K562 (cell line): Measurements from ENCODE around the gene TGFBR1. TPM values are rescaled to one million over a fixed set of nuclear protein-coding genes. Genes with fewer than 3 reads are reported as not detected.

ENCODE experiments used
- ATAC-seq: fragments of 200-7000 bp; cut with Tn5 transposase; 3 replicates; pipeline ENCODE4 v1.9.1; 2020; ENCODE audit warnings: moderate library complexity
- BruUV-seq: library from RNA; stranded (reverse); fragments of 400-500 nt; replicated peaks from 2 replicates; lab custom pipeline; 2021; lab: Mats Ljungman, UMichigan
- CTCF ChIA-PET: fragments of 300-600 bp; formaldehyde crosslinking; extraction: SDS; loops from one replicate; lab custom pipeline; 2021; ENCODE audit warnings: low intra/inter-chr PET ratio; lab: Yijun Ruan, JAX
- POLR2A ChIA-PET: fragments of 300-600, 350-650 bp; sonication (Branson Sonifier 250); formaldehyde crosslinking; extraction: SDS; loops from one replicate; lab custom pipeline; 2021; ENCODE audit warnings: antibody characterized with exemption, inconsistent platforms; lab: Yijun Ruan, JAX
- DNase-seq, 4 experiments: peaks; one replicate each; pipeline versions ENCODE4 v3.0.0 to v3.0.0-alpha.2; 2011 to 2018; ENCODE audit warnings: low spot score in 3 of 4, mixed read lengths in 3 of 4; ENCODE audit errors: extremely low read depth in 1 of 4
- FAIRE-seq: peaks from 2 replicates; lab custom pipeline; 2011; peaks lifted over from hg19 to GRCh38; lab: Jason Lieb, UNC
- H2AFZ ChIP-seq: 2 replicates; pipeline ENCODE4 v1.6.0; 2011; ENCODE audit warnings: low read depth, low read length, control low read depth, inconsistent platforms
- H3K27ac ChIP-seq: fragments of 200-600 bp; 3 replicates; pipeline ENCODE4 v1.8.0; 2011; ENCODE audit warnings: low read depth, mild to moderate bottlenecking, control low read depth, inconsistent platforms, low read length, moderate library complexity, mixed read lengths; ENCODE audit errors: extremely low read depth
- H3K27me3 ChIP-seq, 2 experiments: fragments of 300-600 bp in 1 of 2; 2 replicates in 1 of 2; 3 replicates in 1 of 2; pipeline versions ENCODE4 v1.6.0 to v1.8.0; 2011; ENCODE audit warnings: inconsistent platforms in 2 of 2, low read length in 2 of 2, mild to moderate bottlenecking in 1 of 2, mixed read lengths in 1 of 2, moderate library complexity in 1 of 2; ENCODE audit not compliant: control insufficient read depth in 2 of 2, insufficient read depth in 2 of 2
- H3K36me3 ChIP-seq: fragments of 300-600 bp; 3 replicates; pipeline ENCODE4 v1.8.0; 2011; ENCODE audit warnings: mild to moderate bottlenecking, low read length, inconsistent platforms; ENCODE audit not compliant: control insufficient read depth, insufficient read depth
- H3K4me1 ChIP-seq, 2 experiments: fragments of 200-600 bp in 1 of 2; replicated peaks in 1 of 2; 2 replicates in 1 of 2; 3 replicates in 1 of 2; pipeline versions ENCODE4 v1.5.1 to v1.8.0; 2011; ENCODE audit warnings: inconsistent platforms in 2 of 2, low read length in 2 of 2, mild to moderate bottlenecking in 1 of 2, mixed read lengths in 1 of 2, moderate library complexity in 1 of 2; ENCODE audit not compliant: control insufficient read depth in 2 of 2, insufficient read depth in 2 of 2
- H3K4me2 ChIP-seq: 2 replicates; pipeline ENCODE4 v1.6.1; 2011; ENCODE audit warnings: low read length, control low read depth, inconsistent platforms, mixed read lengths; ENCODE audit not compliant: insufficient read depth
- H3K4me3 ChIP-seq: fragments of 200-600 bp; sonication (generic), shearing (Covaris generic); 2 replicates; pipeline ENCODE4 v1.5.1; 2016; ENCODE audit warnings: control low read depth, inconsistent platforms
- H3K79me2 ChIP-seq: fragments of 200-600 bp; 3 replicates; pipeline ENCODE4 v1.8.0; 2011; ENCODE audit warnings: low read length, inconsistent platforms; ENCODE audit not compliant: control insufficient read depth, insufficient read depth
- H3K9ac ChIP-seq, 2 experiments: 2 replicates each; pipeline versions ENCODE4 v1.6.0 to v1.6.1; 2011; ENCODE audit warnings: low read depth in 2 of 2, low read length in 2 of 2, control low read depth in 1 of 2, inconsistent platforms in 1 of 2, mild to moderate bottlenecking in 1 of 2, mixed read lengths in 1 of 2; ENCODE audit not compliant: insufficient read depth in 1 of 2
- H3K9me1 ChIP-seq: one replicate; pipeline ENCODE4 v1.6.0; 2011; ENCODE audit warnings: inconsistent platforms, mild to moderate bottlenecking, low read length, moderate library complexity; ENCODE audit not compliant: control insufficient read depth, insufficient read depth
- H3K9me3 ChIP-seq: replicated peaks from 2 replicates; pipeline ENCODE4 v1.5.1; 2011; ENCODE audit warnings: low read depth, low read length, inconsistent platforms; ENCODE audit not compliant: control insufficient read depth, insufficient read depth
- H4K20me1 ChIP-seq: replicated peaks from 2 replicates; pipeline ENCODE4 v1.6.1; 2011; ENCODE audit warnings: low read length, inconsistent platforms, mixed read lengths; ENCODE audit not compliant: control insufficient read depth, insufficient read depth
- ARHGAP35 ChIP-seq: fragments of 450-650 bp; IDR thresholded peaks from 2 replicates; pipeline ENCODE4 v1.6.1; 2018; ENCODE audit not compliant: partially characterized antibody
- CEBPB ChIP-seq: fragments of 450-650 bp; IDR thresholded peaks from 2 replicates; pipeline ENCODE4 v1.6.1; 2016; ENCODE audit warnings: missing genetic modification characterization, missing compliant biosample characterization
- ESRRA ChIP-seq: fragments of 450-650 bp; IDR thresholded peaks from 2 replicates; pipeline ENCODE4 v1.6.1; 2014; ENCODE audit warnings: low read depth, mild to moderate bottlenecking, moderate library complexity, borderline replicate concordance
- HLTF ChIP-seq: fragments of 450-650 bp; IDR thresholded peaks from 2 replicates; pipeline ENCODE4 v1.6.1; 2016
- ILF3 ChIP-seq: fragments of 450-650 bp; IDR thresholded peaks from 2 replicates; pipeline ENCODE4 v1.6.1; 2018; ENCODE audit warnings: antibody characterized with exemption, mild to moderate bottlenecking, moderate library complexity, borderline replicate concordance
- RBM39 ChIP-seq: fragments of 200-400 bp; formaldehyde crosslinking; optimal IDR thresholded peaks from 2 replicates; pipeline ENCODE3; 2018; ENCODE audit warnings: low read depth, low read length
- U2AF1 ChIP-seq: fragments of 200-400 bp; formaldehyde crosslinking; optimal IDR thresholded peaks from 2 replicates; pipeline ENCODE3; 2017; ENCODE audit warnings: mild to moderate bottlenecking, low read depth, low read length, moderate library complexity
- ZNF140 ChIP-seq: fragments of 250-450 bp; sonication (Bioruptor Pico); IDR thresholded peaks from 2 replicates; pipeline ENCODE4 v1.8.0; 2021; ENCODE audit warnings: moderate library complexity, mild to moderate bottlenecking, inconsistent platforms
- ZNF3 ChIP-seq: fragments of 250-450 bp; sonication (Bioruptor Pico); IDR thresholded peaks from 2 replicates; pipeline ENCODE4 v1.5.0; 2021; ENCODE audit warnings: mild to moderate bottlenecking, moderate library complexity
- ZNF77 ChIP-seq: fragments of 250-450 bp; sonication (Bioruptor Pico); IDR thresholded peaks from 2 replicates; pipeline ENCODE4 v1.5.0; 2020
- WGBS: fragments of 100-300 bp; shearing (Covaris generic); methylation state at CpG from one replicate; pipeline ENCODE4 v1.1.6; 2016; ENCODE audit warnings: low coverage, mixed read lengths; ENCODE audit not compliant: insufficient coverage; ENCODE audit errors: missing lambda C conversion rate; 5-methylcytosine and 5-hydroxymethylcytosine counted together
- in situ Hi-C: fragments of 300-500 bp; cut with MboI; formaldehyde crosslinking; loops from 4 replicates; pipeline ENCODE4 v1.15.0; 2018; ENCODE audit warnings: inconsistent platforms, mixed read lengths
- intact Hi-C: fragments of 100-400 bp; cut with micrococcal nuclease; formaldehyde crosslinking; loops from 2 replicates; pipeline ENCODE4 v1.14.2; 2022
- polyA plus RNA-seq, 8 experiments: library from polyadenylated mRNA; depleted of rRNA in 4 of 8; stranded (reverse) in 5 of 8; unstranded in 3 of 8; fragments of >200 nt; fragmentation: Nextera tagmentation in 2 of 8; fragmentation: Illumina TruSeq in 1 of 8; extraction: Ambion mirVana in 2 of 8; extraction: Trizol in 1 of 8; gene quantifications; 2 replicates each; pipeline versions ENCODE4 v1.2.1 to v1.2.3, GENCODE V29; 2011 to 2014; ENCODE audit warnings: inconsistent platforms in 1 of 8, missing spikeins in 1 of 8
- total RNA-seq, 7 experiments: library from RNA; depleted of rRNA in 6 of 7; stranded (reverse); fragments of >200 nt in 6 of 7; fragmentation: Illumina TruSeq in 2 of 7; extraction: Trizol in 2 of 7; gene quantifications; 2 replicates each; pipeline versions ENCODE4 v1.2.1 to v1.2.3, GENCODE V29; 2011 to 2021; ENCODE audit warnings: low replicate concordance in 1 of 7
- TF ChIP-seq, protein P1 (sequence below): IDR thresholded peaks from 2 replicates; pipeline ENCODE4 v1.6.1; 2012; ENCODE audit warnings: low read depth, low read length, improper control_type of control experiment, borderline replicate concordance
- TF ChIP-seq, protein P2 (sequence below): fragments of 200-800 bp; sonication (Bioruptor generic); IDR thresholded peaks from 2 replicates; pipeline ENCODE4 v1.6.1; 2017; ENCODE audit warnings: missing genetic modification characterization, missing compliant biosample characterization

Gene TGFBR1
- total and polyA plus RNA-seq, 9 of the 15 experiments (the other 6 are each of a cell fraction or from before 2014, with no cell fraction given): 15.5 to 62.4 (median 42.7) TPM

DNA sequence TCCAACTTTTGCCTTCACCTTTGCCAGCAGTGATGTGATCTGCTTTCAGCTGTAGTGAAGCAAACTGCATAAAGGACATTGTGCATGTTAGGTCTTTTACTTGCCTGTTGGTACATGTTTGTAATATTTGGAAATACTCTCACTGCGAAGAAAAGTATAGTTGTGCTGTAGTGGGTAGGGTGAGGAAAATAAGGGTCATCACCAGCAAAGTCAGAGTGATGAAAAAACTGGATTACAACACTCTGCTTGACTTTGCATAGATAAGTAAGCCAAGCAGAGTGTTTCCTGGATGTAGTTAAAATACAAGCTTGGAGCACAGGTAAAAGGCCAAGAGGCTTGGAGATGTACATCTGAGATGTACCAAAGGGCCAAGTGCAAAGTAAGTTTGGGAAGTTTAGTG lies 16.7 kb downstream of the TGFBR1 start:
- Histone ChIP-seq H3K9ac (no peak overlapping the region), H2AFZ (no peak overlapping the region), H3K27ac (no peak overlapping the region), H3K4me3 (no peak overlapping the region), H3K4me2 (no peak overlapping the region), H3K9me3 (no peaks in the 10 kb centered on the region), H3K9me1 (no peaks in the 10 kb centered on the region), H3K27me3 (no peaks in the 10 kb centered on the region), H4K20me1 (peaks cover 8% of the 10 kb centered on the region; the same call in 1 of the 2 replicates), H3K79me2 (peaks cover 100% of the 10 kb centered on the region), H3K4me1 (peaks cover 0 to 44% of the 10 kb centered on the region in 2 experiments; a peak in 3 of 5 replicates), H3K36me3 (peaks cover 11% of the 10 kb centered on the region; the same call in 2 of the 3 replicates)
- DNase-seq: no peak
- no TSS peak for BruUV-seq
- in situ Hi-C loops (no loop called here), intact Hi-C loops (no loop called here)
- TF ChIP-seq CEBPB (tag): 0 out of 2 replicates have a peak, but pooled peaks have one; percentile 26
- no peak for TF ChIP-seq HLTF
- ChIA-PET POLR2A (interaction anchor here (0.7 to 1.6 kb wide), 7 partner anchors 11 to 1221 kb away, joined by 3 to 5 read pairs (median 3); no protein-coding TSS in a partner anchor), CTCF (no interaction called here)
- 93% methylated on average over 1 of the region's 1 CpG for WGBS
- no peak for FAIRE-seq
- peak; percentile 13; the same call in 2 of the 3 replicates for ATAC-seq

DNA sequence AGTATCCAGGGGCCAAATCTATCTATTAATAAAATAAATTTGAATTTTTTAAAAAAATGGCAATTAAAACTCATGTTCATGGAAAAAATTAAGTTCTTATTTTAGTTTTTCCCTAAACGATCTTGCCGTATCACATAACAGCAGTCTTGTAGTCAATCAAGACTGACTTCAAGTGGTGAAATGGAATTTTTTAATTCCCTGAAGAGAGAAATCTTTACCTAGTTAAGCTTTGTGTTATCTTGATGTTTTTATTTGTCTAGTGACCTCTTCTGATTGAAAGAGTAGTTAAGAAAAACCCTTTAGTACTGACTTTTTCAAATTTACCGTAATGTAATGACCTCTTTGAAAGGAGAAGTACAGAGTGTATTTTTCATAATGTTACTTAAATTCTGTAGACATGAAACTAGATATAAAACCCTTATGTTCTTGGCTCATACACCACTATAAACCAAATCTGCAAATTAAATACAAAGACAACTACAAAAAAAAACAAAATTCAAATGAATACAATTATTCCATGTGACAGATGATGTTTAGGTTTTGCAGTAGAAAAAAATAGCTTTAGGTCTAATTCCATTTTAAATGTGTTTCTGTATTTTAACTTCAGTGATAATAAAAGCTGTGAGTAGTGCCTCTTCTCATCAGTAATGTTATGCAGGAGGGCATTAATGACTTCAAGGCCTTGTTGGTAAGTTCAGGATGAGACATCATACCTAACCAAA lies 19.8 kb downstream of the TGFBR1 start:
- 87% methylated on average over 3 of the region's 3 CpGs for WGBS
- Histone ChIP-seq H3K9me3 (no peaks in the 10 kb centered on the region), H2AFZ (no peak overlapping the region), H3K79me2 (peaks cover 98% of the 10 kb centered on the region), H3K36me3 (peaks cover 13% of the 10 kb centered on the region), H3K9ac (no peak overlapping the region), H3K4me3 (no peak overlapping the region), H3K4me2 (no peak overlapping the region), H3K27ac (no peak overlapping the region), H3K9me1 (no peaks in the 10 kb centered on the region), H4K20me1 (peaks cover 8% of the 10 kb centered on the region; the same call in 1 of the 2 replicates), H3K27me3 (no peaks in the 10 kb centered on the region), H3K4me1 (peaks cover 0 to 56% of the 10 kb centered on the region in 2 experiments; a peak in 3 of 5 replicates)
- in situ Hi-C loops: no loop called here
- no peak for ATAC-seq
- CTCF ChIA-PET: no interaction called here
- FAIRE-seq: no peak
- no TSS peak for BruUV-seq
- DNase-seq: no peak
- intact Hi-C loops: no loop called here
- POLR2A ChIA-PET: interaction anchor here (1.1 to 1.7 kb wide), 4 partner anchors 11 to 21 kb away, joined by 3 to 4 read pairs (median 3); no protein-coding TSS in a partner anchor
- TF ChIP-seq, protein P1, sequence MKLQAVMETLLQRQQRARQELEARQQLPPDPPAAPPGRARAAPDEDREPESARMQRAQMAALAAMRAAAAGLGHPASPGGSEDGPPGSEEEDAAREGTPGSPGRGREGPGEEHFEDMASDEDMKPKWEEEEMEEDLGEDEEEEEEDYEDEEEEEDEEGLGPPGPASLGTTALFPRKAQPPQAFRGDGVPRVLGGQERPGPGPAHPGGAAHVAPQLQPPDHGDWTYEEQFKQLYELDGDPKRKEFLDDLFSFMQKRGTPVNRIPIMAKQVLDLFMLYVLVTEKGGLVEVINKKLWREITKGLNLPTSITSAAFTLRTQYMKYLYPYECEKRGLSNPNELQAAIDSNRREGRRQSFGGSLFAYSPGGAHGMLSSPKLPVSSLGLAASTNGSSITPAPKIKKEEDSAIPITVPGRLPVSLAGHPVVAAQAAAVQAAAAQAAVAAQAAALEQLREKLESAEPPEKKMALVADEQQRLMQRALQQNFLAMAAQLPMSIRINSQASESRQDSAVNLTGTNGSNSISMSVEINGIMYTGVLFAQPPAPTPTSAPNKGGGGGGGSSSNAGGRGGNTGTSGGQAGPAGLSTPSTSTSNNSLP: no peak
- TF ChIP-seq ZNF3 (CRISPR knock-in tag) (no peak), U2AF1 (no peak), ARHGAP35 (no peak), ZNF77 (CRISPR knock-in tag) (no peak), ESRRA (no peak), RBM39 (no peak), ZNF140 (no peak), ILF3 (no peak)
- TF ChIP-seq, protein P2, sequence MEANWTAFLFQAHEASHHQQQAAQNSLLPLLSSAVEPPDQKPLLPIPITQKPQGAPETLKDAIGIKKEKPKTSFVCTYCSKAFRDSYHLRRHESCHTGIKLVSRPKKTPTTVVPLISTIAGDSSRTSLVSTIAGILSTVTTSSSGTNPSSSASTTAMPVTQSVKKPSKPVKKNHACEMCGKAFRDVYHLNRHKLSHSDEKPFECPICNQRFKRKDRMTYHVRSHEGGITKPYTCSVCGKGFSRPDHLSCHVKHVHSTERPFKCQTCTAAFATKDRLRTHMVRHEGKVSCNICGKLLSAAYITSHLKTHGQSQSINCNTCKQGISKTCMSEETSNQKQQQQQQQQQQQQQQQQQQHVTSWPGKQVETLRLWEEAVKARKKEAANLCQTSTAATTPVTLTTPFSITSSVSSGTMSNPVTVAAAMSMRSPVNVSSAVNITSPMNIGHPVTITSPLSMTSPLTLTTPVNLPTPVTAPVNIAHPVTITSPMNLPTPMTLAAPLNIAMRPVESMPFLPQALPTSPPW (CRISPR knock-in tag): no peak
